Activated T-cell treated with anti-CD3 and anti-CD28 coated beads, Interleukin-2, amount 50 U/mL, for 48 hours (primary cell): ENCODE measurements around the gene MNT.

Experiments used
- DNase-seq, 2 experiments: peaks; one replicate each; pipeline ENCODE4 v3.0.0-alpha.2; 2020

The MNT gene

DNA sequence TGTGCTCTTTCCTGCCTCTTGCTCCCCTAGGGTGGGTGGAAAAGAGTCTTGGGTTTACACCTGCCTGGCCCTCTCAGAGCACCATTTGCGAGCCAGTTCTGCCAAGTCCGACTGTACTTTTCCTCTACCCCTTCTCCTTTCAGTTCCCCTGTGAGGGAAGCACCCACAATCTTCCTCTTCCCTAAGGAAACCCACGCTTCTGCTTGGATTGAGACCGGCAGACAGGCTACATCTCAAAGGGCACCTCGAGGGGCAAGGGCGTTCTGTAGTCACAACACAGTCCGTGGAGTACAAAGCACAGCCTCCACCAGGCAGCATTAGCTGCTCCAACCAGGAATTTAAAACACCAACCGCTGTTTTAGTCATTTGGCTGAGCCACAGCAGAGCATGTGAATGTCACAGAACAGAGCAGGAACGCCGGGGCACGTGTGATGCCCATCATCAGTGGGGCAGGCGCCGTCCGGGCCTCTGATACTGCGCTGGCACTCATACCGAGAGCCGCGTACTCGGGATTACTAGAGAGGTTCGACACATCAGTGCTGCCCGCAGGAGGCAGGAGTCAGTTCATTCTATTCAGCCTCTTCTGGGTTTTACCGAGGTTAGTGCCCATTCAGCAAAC, 13.7 kb upstream of the MNT start:
- no peak for DNase-seq

DNA sequence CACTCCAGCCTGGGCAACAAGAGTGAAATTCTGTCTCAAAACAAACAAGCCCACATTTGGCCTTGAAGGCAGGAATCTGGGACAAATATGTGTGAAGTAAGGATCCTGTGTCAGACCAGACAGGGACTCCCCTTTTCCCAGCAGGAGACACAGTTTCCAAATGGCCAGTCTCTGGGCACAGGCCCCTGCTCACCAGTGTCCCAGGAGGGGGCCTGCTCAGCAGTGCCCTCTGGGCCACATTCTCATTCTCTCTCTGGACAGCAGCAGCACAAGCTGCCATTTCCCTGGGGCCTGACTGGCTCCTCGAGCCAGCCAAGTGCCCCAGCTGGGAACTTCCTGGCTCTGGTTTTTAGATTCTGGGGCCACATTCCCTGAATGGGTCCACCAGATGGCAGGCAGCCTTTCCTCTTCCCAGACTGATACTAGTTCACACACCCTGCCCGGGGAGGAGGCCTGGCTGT, 11.7 kb upstream of the MNT start:
- DNase-seq: no peak

DNA sequence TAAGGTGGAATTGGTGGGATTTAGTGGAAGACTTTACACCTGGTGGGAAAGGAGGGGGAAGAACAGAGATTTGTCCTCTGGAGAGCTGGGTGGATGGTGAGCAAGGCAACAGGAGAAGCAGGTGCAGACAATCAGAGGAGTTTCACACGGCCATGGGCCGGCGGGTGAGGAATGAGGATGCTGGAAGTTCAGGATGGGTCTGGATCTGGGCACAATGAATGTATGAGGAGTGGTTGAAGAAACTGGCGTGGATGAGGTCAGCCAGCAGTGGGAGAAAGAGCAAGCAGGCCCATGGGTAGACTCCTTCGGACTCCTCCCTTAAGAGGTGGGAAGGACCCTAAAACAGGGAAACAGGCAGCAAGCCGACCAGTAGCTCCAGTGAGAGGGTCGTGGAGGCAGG, 10.1 kb upstream of the MNT start:
- DNase-seq: no peak

DNA sequence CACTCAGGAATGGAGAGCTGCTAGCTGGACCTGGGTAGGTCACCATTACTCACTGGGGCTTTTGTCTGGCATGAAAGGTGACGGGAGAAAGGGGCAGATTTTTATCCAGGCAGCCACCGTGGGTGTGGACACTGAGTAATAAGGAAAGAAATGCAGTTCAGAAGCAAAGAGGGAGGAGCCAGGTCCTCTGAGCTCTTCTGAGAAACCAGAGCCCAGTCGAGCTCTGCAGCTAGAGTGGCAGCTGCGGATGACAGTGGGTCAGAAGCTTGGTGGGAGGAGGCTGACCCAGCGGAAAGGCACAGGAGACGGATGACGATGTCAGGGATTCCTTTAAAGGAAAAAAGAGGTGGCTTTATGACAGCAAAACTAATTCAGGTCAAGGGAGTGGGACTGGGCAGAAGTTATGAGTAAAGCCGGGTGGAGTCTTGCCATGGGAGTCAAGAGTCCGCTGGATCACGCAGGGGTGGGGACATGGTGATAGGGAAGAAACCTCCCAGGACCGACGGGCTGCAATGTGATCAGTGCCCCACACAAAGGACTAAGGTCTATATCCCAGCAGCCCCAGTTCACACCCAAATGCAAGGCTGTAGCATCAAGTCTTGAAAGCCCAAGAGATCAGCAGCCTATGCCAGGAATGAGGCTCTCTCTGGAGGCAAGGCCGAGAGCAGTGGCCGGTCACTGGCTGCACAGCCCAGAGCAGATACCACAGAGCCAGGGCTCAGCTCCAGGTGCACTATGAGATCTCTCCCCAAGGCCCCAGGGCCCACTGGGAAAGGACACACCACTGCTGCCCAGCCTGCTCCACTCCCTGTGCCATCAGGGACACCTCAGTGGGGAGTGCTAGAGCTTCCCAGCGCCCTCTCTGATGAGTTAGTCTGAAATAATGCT, 6.3 kb upstream of the MNT start:
- DNase-seq: peak in 1 of 2 experiments; percentile 59

DNA sequence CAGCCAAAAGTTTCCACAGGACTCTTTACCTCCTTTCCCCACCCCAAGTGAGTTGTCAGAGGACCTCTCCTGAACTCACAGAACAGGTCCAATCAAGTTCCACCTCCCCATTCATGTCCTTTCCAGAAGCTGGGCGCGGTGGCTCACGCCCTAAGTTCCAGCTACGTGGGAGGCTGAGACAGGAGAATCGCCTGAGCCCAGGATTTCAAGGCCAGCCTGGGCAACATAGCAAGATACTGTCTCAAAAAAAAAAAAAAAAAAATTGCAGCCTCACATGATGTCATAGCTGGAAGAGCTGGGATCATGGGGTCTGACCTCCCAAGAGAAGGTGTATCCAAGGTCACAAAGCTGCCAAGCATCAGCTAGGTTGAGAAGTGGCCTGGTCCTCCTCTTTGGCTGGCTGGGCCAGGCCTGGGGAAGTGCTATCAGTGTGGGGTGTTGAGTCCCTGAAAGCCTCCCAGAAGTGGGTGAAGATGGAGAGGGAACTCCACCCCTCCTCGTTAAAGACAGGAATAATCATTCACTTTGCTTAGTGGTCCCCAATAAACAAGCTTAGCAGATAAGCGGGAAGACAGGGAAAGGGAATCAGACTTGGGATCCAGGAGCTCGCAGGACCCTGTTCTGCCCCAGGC, 5.5 kb upstream of the MNT start:
- no peak for DNase-seq

DNA sequence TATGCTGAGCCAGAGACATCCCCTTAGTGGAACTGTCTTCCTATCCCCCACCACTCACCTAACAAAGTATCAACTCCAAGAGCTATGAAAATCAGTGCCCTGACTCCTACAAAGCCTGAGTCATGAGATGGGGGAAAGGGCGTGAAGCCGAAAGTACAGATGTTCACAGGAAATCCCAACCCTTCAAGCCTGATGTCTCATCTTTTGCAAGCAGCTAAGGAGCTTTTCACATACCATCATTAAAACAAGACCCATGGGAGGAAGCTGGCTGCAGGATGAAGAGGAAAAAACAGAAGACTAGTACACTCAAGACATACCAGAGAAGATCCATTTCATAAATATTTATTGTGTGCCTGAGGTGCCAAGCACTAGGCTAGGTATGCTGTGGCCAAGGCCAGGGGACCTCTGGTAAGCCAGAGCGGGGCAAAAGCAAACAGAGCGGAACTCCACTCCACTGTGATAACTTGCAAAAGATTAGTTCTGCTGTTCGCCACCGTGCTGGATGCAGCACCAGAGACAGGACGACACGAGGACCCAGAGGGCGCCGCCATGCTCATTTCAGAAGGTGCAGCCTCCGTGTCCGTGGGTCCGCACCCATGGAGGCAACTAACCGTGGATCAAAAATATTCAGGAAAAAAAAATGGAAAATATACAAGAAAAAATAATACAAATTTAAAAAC, 4.5 kb upstream of the MNT start:
- DNase-seq: no peak

DNA sequence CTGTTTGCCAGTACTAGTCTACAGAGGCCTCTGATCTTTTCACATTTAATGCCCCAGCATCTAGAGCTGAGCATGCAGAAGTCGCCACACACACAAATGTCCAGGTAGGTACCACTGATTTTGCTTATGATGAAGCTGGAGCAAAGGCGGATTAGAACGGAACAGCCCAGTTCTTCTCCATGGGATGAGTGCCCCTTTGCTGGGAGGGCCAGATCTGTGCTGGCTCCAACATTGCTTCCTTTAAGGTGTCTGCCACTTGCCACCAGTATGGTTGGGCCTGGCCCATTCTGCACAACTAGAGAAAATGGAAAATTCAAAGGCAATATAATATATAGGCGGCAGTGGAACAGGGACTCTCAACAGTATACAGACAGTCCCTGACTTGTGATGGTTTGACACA, 2.2 kb upstream of the MNT start:
- no peak for DNase-seq

DNA sequence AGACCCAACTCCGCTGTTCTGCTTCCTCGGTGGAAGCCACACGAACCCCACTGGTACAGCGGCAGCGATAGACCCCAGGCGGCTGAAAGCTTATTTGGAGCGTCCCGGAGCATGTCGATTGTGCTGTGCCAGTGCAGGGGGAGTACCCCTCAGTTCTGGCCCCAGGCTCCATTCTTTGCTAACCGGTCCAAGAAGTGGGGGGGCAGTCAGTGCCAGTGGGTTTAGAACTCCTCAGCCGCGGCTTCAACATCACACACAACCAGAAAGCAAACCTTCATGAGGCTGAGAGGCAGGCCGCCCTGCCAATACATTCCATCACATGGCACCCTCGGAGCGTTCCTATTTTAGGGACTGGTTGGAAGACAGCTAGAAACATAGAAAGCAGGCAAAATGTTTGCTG, 1.7 kb upstream of the MNT start:
- DNase-seq: no peak

DNA sequence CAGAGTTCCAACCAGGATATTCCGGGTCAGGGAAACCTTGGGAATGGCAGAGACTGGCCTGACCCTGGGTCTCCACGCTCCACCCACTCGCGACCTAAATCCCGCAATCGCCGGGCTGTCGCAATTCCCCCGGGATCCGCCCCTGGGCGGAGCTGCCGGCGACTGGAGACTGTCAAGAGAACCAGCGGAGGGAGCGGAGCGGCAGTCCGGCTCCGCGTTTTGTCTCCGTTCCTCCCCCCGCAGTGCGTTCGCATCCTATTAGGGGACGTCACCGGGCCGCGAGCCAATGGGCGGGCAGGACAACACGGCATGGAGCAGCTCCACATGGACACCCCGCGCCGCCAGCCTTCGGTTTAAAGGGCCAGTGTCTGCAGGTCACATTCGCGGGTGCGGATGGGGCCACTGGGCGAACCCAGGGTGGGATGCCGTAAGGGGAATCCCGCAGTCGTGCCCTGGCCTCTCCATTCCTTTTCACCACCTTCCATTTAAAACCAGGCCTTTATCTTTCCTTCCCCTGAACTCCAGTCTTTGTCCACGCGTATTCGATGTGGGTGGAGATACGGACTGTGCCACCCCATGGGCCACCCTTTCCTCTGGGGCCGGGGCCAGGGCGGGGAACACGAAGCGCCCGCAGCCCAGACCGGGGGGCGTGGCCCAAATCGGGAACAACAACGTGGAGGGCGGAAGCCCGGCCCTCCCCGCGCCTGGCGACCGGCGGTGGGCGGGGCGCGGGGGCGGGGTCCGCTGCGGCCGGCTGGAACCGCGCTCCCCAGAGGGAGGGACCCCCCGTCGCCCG, 764 bp upstream of the MNT start:
- peak; percentile 99 for DNase-seq

DNA sequence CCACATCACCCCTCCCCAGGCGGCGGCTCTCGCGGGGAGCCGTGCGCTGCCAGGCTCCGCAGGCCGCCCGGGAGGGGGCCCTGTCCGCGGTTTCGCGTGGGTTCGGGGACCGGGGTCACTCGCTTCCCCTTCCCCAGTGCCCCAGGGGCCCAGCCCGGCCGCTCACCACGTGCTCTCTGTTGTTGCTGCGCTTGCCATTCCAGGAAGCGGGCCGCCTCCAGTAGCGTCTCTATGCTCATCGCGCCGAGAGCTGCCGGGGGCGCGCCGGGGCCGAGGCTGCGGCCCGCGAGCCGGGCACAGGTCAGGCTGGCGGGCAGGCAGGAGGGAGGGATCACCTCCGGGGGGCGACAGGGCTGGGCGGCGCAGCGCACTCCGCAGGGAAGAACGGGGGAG, 390 bp downstream of the MNT start:
- peak; percentile 77 to 80 for DNase-seq

DNA sequence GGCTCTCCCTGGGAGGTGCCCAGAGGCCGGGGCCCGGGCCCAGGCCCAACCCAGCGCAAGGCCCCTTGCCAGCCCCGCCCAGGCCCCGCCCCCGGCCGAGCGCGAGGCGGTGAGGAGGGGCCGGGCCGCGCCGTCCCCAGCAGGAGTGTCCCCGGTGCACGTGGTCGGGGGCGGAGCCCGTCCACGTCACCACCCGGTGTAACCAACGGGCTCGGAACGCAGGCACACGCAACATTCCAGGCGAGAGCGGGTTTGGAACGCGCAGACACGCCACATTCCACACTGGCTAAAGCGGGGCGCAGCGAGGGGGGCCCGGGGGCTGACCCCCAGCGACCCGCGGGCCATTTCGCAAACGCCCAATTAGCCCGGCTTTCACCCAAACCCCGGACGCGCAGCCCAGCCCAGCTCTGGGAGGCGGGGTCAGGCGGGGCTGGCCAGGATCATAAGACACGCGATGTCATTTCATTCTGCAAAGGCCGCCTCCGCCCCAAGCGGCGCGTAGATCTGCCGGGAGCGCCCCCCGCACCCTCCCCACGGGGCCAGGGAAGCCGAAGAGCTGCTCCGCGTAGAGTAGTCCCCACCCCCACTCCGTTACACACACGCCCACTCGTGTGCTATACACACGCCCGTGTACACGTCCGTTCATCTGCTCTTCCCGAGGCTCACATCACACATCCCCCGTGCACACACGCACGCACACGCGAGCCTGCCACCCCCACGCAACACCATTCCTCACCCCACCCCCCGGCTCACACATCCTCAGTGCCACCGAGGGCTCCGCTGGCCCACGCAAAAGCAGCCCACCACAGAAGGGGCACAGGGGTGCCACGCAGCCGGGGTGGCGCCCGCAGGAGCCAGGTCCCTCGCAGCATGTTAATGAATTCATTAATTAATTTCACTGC, 1.0 kb downstream of the MNT start:
- DNase-seq: peak; percentile 94 to 97

DNA sequence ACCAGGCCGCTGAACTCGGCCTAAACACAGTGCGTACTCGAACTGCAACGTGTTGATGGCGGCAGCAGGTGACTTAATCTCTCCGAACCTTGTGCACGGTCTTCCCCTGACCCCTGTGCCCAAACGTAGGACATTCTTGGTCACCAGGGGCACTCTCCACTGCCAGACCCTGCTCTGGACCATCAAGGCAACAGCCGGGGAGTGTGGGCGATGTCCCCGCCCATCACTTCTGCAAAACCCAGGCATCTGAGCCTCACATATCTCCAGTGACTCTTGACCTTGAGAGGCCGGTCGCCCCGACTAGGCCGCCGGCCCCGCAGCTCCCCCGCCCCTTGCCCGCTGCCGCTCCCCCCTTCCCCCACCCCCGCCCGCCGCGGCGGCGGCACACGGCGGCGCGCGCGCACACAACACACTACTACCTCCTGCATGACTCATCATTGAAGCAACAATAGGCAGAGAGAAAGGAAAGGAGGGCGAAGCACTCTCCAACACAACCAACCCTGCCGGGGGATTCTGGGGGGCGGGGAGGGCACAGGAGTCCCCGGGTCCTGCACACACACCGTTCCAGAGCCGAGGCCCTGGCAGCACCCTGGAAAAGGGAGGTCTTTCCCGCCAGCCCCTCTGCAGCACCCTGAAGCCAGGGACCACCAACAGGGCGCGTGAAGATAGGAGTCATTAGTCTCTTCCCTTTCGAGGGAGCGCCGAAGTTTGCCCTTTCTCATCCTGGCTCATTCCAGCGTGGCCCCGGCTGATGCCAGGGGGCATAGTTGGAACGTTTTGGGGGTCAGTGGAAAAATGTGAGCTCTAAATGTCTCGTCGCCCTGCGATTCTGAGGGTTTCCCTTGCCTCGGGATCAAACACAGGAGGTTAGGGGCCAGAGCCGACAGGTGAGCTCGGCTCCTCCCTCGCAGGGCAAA, 1.9 kb downstream of the MNT start:
- peak in 1 of 2 experiments; percentile 73 for DNase-seq

DNA sequence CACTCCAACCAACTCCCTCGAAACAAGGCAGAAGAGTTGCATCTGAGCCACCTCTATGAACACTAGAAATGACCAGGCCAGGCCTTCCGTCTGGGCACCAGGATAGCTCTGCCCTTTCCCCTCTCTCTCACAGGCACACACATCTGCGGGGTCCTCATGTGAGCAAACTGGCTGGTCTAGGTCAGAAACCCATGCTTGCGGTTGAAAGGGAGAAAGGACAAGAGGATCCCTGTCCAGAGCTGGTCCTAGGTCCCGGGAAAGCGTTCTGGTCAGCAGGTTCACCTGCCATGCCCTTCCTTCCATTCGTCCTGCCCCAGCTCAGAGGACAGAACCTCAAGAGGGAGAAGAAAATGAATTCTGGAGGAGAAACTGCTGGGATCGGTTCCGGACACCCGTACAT, 2.7 kb downstream of the MNT start:
- no peak for DNase-seq

DNA sequence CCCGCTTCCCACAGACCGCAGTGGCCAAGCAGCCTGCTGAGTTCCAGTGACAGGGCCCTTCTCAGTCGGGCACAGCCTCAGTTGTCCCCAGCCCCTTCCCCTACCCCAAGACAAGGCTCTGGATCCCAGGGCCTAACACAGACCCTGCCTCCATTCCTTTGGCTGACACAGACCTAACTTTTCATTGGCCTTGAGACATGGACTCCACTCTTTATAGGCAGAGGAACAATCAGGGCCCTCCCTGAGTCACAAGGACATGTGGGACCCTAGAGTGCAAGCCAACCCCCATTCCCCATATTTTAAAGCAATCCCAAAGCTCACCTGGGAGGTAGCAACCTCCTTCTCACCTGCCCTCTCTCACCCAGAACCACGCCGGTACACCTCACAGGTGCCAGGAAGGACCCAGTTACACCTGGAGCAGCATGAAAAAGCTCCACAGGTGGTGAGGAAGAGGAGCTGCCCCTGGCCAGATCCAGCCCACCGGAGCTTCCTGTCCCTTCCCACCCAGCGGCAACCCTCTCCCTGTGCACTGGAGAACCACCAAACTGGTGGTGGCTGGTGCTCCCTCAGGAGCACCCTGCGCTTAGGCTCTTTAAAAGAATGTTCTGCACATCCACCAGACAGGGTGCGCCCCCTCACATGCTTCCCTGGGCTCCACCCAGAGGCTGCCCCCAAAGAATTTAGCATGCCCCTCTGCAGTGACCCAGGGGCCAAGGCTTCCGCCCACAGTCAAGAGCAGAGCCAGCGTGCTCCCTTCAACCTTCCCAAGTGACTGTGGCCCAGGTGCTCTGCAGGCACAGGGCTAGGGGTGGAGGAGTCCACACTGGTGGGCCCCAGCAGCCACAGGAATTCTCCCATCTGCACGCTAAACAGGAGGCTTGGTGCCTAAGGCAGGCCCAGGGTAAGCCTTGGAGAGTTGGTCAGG, 3.4 kb downstream of the MNT start:
- no peak for DNase-seq

DNA sequence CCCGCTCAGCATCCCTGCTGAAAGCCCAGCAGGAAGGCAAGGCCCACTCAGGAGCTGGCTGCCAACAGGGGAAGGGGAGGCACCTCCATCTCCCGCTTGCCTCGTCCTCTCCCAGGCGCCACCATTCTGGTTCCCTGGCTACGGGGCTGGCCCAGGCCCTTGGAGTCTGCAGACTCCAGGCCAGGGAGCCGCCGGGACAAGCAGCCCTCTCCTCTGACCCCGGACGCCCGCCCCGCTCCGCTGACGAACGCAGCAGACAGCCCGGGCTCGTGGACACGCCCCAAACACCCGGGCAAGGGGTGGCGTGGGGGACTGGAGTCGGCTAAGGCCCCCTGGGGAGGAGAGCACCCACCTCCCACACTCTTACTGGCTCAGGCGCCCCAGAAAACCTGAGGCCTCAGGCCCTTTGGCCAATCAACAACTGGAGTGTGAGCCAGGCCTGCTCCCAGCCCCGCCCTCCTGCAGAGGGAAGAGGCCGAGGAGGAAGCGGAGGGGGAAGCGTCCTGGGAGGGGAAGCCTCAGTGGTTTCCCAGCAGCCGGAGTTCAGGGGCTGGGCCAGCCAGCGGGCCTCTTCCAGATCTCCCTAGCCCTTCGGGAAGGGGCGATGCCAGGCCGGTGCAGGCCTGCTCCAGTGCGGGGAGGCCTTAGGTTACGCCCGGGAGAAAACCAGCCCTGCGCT, 4.2 kb downstream of the MNT start:
- peak; percentile 72 to 75 for DNase-seq

DNA sequence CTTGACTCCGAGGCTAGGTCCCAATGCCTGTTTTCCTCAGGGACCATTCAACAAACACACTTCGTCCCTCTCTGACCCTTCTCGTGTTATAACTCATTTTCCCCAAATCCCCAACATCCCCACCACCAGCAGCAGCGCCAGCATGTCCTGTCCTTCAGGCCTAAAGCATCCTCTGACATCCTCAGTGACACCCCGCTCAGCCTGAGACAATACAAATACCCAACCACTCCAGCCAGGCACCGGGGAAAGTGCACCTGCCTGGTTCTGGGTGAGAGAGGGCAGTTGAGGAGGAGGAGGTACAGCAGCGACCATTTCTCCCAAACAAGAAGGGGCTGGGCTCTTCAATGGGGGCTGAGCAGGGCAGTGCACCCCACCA, 4.7 kb downstream of the MNT start:
- no peak for DNase-seq

DNA sequence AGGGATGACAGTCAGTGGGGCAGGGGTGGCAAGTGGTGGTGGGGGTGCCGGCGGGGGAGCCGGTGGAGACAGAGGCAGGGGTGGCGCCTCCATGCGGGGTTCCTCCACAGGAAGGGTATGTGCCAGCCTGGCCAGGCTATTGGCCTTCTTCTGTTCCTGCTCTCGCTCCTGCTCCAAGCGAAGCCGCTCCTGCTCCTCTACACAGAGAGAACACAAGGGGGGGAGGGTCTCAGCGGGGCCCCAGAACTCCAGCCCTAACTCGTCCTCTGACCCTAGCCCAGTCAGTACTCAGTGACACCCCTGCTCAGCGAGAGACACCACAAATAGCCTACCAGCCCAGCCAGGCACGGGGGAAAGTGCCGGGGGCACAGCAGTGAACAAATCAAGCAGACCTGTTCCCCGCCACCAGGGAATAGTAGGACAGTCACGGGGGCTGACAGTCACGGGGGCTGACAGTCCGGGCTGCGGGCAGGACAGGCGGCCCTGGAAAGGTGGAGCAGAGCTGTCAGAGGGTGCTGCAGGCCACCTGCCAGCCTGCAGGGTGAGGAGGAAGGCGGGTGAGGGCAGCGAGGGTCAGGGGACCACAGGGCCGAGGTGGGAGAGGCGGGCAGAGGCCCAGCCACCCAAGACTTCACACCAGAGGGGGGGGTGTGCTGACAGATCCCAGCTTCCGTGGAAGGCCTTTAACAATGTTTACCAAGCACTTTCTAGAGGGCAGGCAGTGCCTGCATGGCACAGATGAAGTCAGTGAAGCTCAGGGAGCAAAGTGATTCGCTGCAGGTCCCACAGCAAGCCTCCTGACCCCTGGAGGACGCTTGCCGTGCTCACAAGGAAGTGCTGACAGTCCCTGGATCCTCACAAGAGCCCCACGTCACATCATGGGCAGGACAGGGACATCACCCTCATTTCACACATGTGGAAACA, 5.3 kb downstream of the MNT start:
- DNase-seq: no peak
